ENCODE measurements around the gene DDX10.
"Not testable (repeated sequence)": the region's sequence is repeated elsewhere in the genome, so short reads cannot be mapped to it uniquely, and the experiment has no call there.

DDX10 gene

GRCh38 chr11:108664730-108665525 lies at the start of gene DDX10:
Gene DDX10 (plus strand): TSS chr11:108665069. CDS start chr11:108665154, 85 bp downstream.
- peak; percentile 99 to 100 for DNase-seq

GRCh38 chr11:108616549-108616948 lies 48.3 kb upstream of the DDX10 start:
- DNase-seq = peak; percentile 98

GRCh38 chr11:108617055-108617454 lies 47.8 kb upstream of the DDX10 start:
- DNase-seq = no peak

- DNase-seq = no peak
These were observed 46.3 kb upstream of the DDX10 start for GRCh38 chr11:108618529-108618928.

DNA sequence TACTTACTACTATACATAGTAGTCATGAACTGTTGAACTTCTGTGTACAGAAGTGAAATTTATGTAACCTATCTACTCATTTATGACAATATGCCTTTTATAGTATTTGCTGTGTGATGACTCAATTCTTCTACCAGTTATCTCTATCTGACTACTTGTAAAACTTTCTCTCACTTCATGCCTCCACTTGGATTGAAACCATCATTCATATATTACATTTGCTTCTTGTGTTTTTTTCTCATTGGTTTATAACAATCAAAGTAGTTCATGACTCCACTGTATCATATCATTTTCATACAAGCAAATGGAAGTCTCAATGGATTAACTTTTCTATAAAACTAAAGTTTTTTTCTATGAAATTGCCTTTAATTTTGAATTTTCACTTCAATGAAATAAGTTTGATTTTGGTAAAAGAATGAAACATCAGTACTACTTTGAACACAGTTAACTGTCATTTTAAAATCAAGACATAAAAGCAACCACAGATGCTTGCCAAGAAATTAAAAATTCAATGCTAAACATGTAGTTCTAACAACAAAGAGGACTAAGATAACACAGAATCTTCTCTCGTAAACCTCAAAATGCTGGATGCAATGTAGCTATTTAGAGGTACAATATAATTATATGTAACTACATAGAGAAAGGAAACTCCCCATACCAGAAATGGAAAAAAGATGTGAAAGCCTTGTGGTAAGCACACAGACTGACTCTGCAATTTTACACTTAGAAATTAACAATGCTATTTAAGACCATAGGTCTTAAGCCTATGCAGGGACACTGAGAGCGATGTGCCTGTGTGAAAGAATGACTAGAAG lies 43.7 kb upstream of the DDX10 start:
- no peak for DNase-seq

- no peak for DNase-seq
These were observed 42.5 kb upstream of the DDX10 start for GRCh38 chr11:108622341-108622740.

- DNase-seq = no peak
These were observed 40.5 kb upstream of the DDX10 start for GRCh38 chr11:108624196-108624925.

DNA sequence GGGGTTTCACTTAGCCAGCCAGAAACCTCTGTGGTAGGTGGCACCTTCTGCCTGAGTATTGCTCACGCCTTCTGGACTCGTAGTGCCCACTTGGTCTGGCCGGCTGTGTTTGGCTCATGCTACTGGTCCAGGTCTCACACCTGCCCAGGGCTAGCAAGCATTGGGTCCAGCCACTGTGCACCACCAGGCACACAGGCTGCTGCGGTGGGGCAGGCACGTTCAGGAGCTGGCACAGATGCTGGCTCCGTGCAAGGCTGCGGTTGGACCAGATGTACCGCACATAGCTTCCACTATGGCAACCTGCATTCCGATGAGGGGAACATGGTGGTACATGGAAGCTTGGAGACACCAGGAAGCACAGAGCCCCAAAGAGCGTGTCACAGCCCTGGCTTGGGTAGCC lies 36.5 kb upstream of the DDX10 start:
- no peak for DNase-seq

- DNase-seq = no peak
These were observed 36.1 kb upstream of the DDX10 start for GRCh38 chr11:108628812-108629211.

DNA sequence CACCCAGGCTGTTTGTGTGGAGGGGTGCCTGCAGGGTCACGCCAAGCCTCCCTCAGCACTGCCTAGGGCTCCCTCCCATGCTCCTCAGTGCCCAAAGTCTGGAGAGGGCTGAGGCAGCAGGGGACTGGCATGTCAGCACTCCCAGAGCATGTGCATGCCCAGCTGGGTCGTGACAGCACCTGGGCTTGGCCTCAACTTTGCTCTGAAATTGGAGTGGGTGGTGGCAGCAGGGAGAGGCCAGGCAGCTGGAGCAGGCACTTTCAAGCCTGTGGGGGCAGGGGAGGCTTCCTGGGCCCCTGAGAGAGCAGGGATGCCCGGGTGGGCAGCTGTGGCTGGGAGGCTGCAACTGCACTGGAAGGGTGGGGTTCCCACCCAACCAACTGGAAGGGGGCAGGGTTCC lies 35.6 kb upstream of the DDX10 start:
- no peak for DNase-seq

DNA sequence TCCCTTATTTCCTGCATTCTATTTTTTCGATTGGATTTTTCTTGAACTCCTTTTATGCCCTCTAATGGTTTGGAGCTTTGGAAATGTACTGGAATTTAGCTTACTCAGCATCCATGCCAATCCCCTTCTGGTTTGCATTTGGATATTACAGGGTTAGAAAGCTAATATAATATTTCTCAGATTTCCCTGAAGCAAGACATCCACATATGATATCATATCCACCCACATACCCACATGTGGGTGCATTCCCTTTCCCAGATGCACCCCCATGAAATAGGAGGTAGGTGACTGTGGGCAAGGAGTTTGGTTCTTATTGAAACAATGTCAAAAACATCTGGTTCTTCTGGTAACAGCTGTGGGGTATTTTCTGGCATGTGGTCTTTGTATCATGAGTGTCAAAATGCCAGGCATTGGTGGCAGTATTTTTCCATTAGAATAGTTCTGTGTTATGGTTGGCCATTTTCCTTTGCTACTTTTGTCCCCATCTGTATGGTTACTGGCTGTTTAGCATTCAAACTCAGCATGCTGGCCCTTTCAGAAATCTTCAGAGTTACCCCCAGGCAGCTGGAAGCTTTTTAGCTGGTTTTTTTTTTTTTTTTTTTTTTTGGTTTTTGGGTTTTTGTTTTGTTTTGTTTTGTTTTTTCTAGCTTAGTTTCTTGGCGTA lies 32.7 kb upstream of the DDX10 start:
- no peak for DNase-seq

DNA sequence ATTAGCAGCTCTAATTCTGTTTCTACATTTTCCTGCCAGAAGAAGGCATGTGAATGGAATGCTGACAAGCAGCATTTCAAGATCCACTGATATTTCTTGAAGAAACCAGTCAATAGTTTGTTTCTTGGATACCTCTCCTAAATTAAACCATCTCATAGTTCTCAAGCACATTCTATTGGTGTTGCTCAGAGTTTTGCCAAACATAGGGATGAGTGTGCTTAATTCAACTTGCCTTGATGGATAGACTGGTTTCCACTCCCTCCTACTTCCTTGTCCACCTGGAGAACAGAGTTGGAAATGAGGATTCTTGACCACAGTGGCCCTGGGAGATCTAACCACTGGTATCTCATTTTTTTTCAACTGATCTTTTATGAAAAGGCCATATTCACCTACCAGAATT lies 29.8 kb upstream of the DDX10 start:
- no peak for DNase-seq

GRCh38 chr11:108636222-108636621 lies 28.6 kb upstream of the DDX10 start:
- DNase-seq = no peak

DNA sequence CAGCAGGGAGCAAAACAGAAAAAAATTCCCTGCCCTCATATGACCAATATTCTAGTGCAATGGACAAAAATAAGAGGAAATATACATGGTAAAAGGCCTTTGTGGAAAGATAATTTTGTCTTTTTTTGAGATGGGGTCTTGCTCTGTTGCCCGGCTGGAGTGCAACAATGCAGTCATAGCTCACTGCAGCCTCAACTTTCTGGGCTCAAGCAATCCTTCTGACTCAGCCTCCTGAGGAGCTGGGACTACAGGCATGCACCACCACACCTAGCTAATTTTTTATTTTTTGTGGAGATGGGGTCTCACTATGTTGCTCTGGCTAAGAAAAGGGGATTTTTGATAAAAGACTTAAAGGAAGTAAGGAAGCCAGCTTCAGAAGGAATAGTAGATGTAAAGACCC lies 25.7 kb upstream of the DDX10 start:
- DNase-seq = no peak

DNA sequence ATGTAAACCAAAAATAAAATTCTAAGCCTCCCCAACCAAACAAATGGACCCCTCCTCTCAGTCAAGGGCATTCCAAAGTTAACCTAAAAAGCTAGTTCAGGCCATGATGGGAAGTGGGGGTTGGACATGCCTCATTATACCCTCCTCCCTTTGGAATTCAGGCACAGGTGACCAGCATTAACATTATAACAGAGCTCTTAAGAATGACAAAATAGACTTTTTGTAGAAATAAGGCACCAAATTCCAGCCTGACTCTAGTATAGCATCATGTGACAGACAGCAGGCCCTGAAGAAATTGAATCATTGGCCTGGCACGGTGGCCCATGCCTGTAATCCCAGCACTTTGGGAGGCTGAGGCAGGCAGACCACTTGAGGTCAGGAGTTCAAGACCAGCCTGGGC lies 23.1 kb upstream of the DDX10 start:
- DNase-seq = not testable (repeated sequence)

DNA sequence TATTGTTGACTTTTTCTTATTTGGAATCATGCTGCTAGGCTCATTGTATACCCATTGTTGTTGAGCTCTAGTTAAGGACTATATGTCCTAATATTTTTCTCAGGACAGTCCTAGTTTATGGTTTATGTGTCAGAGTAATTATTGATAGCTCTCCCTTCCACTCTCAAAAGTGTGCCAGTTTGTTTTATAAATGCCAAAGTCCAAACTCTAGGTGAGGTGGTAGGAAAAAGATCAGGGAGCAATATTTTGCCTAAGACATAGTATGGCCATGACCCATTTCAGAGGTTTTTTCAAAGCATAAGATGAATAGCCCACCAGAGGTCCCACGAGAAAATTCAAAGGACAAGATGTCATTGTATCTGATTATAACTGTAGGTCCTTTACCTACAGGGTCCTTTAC lies 20.9 kb upstream of the DDX10 start:
- no peak for DNase-seq

- DNase-seq = no peak
These were observed 18.9 kb upstream of the DDX10 start for GRCh38 chr11:108645970-108646369.

DNA sequence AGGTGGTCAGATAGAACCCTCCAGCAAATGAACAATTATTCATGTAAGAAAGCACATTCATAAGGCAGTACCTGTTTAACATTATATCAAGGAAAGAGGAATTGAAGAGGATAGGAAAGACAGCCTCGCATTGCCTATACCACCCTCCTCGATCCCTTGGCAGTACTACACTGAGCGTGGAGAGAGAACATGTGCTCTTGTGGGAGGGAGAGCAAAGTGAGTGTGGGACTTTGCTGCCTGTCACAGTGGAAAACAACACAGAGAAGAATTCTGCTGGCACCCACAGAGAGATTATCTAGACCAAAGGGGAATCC lies 17.5 kb upstream of the DDX10 start:
- no peak for DNase-seq

- peak; percentile 42 to 84 for DNase-seq
These were observed 17.0 kb upstream of the DDX10 start for GRCh38 chr11:108647701-108648527.

- DNase-seq = no peak
These were observed 16.4 kb upstream of the DDX10 start for GRCh38 chr11:108648528-108648885.

- DNase-seq = not testable (repeated sequence)
These were observed 10.8 kb upstream of the DDX10 start for GRCh38 chr11:108654100-108654499.

- peak; percentile 29 to 82 for DNase-seq
These were observed 9.8 kb upstream of the DDX10 start for GRCh38 chr11:108654994-108655631.
